HG03108 (cell line): Measurements from ENCODE around the gene CPA4.
"Not testable (repeated sequence)": the region's sequence is repeated elsewhere in the genome, so short reads cannot be mapped to it uniquely, and the experiment has no call there.

Experiments
- ATAC-seq: cut with Tn5 transposase; IDR thresholded peaks from one replicate; pipeline ENCODE4 v1.9.1; 2021; ENCODE audit warnings: moderate library complexity; ENCODE audit not compliant: unreplicated experiment

Gene CPA4

DNA sequence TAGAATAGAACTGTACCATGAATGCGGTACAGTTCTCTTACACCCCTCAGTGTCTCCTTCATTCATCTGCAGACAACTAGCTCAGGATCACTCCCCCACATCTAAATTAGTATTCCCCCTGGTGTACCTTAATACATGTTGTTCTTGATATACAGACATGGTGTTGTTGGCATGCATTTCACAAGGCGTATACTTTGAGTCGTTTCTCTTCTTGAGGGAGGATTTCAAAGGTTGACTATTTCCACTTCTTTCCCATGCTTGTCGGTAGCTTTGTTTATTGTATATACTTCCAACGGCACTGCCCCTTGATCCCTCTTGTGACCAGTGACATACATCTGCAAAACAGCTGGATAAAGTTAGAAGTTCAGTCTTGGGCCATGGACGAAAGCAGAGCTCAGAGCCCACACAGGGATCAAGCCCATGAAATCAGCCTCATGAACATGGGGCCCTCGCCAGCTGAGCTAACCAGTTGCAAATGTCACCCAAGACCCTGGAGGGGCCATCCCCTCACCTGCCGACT lies 8.6 kb downstream of the CPA4 start:
- ATAC-seq, result no peak

DNA sequence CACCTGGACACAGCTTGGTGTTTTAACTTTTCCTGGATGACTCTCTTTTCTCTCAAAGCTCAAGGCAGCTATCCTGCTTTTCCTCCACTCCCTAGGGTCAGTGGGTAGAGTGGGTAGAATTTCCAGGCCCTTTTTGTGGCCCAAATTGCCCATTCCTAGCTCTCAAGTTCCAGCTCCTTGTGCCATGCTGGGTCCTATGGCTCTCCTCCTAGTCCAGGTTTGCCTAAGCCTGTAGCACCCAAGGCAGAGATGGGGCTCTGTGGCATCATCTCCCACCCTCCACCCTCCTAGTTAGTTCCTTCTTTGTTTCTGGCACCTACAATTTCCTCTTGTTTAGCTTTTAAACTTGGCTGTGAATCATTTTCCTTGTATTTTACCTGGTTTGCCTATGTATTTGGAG lies 9.7 kb downstream of the CPA4 start:
- no peak for ATAC-seq

DNA sequence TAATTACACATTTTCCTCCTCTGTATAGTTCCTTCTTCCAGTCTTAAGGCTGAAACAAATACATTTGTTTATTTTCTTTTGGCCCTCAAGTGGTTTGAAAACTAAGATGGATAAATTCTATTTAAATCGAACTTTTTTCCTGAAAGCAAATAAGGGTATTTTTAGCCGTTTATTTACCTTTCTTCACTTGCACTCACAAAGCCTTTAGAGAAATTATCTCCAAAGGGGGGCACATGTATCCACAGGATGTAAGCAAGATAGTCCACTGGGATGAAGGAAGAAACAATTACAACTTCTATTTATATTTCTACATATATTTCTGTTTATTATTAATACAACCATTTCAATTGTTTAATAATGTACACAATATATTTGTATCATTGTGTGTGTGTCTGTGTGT lies 10.2 kb downstream of the CPA4 start:
- ATAC-seq, result no peak

DNA sequence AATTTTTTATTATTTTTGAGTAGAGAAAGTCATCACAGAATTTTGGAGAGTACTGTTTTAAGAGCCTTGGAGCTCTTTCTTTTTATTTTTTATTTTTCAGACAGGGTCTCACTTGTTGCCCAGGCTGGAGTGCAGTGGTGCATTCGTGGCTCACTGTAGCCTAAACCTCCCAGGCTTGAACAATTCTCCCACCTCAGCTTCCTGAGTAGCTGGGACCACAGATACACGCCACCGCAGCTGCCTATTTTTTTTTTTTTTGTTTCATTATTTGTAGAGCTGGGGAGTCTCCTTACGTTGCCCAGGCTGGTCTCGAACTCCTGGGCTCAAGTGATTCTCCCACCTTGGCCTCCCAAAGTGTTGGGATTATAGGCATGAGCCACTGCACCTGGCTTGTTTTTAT lies 10.6 kb downstream of the CPA4 start:
- ATAC-seq, result no peak

DNA sequence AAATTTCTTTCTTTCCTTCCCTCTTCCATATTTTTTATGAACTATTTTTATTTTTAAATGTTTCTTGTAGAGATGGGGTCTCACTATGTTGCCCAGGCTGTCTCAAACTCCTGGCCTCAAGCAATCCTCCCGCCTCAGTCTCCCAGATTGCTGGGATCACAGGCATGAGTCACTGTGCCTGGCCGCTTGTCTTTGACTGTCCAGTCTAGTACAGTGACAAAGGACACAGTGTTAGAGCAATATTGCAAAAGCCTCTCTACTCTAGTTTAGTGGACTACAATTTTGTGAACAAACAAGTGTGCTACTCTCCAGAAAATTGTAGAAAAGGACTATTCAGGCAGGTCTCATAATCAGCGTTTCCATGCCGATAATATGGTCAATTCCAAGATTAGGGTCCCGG lies 11.0 kb downstream of the CPA4 start:
- no peak for ATAC-seq

DNA sequence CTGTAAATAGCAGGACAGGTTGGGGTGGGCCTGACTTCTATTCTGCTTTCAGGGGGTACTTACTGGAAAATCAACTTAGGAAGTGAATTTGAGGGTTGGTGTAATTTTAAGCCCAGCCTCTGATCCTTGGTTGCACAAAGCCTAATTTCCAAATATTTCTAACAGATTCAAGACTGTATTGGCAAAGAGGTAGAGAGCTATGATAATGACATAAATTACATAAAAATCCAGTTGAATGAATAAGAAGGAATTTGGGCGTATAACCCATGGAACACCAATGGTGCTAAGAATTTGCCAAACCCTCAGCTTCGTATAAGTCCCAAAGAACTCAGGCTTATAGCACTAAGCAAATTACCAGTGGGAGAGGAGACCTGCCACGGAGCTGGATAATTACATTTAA lies 11.9 kb downstream of the CPA4 start:
- ATAC-seq, result no peak

DNA sequence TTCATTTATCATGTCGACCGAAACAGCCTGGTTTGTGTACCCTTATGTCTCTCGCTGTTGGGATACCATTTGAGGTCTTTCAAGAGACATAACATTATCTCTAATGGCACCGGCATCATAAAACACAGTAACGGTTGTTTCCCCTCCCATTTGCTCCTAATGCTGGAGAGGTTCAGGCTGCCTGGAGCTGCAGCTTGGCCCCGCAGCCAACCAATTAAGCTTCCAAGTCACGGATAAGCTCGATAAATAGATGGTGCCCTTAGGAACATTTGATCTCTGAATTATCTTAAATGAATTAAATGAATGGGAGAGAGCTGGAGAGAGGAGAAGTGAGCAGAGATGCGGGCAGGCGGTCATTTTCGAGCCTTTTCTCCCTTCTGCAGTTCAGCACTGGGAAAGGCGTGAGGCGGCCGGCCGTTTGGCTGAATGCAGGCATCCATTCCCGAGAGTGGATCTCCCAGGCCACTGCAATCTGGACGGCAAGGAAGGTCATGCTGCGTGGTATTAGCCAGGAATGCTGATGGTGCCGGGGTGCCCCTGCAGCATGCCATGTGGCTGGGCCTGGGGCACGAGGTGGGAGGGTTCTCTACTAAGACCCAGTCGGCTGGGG lies 12.6 kb downstream of the CPA4 start:
- ATAC-seq, result no peak

DNA sequence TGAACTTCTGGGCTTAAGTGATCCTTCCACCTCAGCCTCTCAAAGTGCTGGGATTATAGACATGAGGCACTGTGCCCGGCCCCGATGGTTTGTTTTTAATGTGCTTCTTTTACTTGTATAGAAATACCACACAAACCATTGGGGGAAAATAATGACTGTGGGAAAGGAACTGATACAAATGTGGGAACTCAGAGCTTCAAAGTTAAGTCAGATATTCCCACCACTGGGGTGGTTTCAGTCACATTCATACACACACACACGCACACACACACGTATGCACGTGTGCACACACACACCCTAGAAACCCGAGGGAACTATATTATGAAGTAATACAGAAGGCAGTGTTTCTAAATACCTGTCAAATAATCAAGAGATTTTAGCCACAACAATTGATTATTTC lies 17.0 kb downstream of the CPA4 start:
- ATAC-seq, result no peak

DNA sequence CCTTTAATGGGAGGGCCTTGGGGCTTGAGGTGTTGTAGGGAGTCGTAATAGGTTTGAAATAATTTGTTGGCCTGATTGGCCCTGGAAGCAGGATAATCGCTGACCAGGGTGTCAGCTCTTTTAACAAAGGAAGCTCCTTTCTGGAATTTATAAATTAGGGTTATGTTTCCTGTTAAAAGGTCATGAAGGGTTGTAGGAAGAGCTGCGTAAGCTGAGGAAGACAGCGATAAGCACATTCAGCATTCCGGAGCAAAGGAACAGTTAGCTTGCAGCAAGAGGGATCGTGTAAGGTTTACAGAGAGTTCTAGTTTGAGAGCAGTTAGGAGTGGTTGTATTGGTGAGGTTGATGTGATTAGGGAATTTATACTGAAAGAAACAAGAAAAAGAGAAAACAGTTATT lies 21.3 kb downstream of the CPA4 start:
- ATAC-seq, result no peak

DNA sequence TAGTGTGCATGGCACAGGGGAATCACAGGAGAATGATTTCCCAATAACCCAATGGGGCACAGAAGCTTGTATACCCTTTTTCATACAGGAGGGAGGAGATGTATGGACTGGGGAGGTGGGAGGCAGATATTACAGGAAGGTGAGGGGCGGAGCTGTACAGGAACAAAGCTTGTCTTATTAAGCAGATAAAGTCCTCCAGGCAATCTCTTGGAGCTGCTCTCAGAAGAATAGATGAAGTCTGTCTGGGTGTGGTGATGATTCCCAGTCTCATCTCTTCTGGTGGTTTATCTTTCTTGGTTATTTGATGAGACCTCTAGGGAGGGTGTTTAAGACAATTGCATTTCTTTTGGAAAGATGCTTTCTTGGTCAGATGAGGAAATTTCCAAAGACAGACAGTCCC lies 26.6 kb downstream of the CPA4 start:
- no peak for ATAC-seq

DNA sequence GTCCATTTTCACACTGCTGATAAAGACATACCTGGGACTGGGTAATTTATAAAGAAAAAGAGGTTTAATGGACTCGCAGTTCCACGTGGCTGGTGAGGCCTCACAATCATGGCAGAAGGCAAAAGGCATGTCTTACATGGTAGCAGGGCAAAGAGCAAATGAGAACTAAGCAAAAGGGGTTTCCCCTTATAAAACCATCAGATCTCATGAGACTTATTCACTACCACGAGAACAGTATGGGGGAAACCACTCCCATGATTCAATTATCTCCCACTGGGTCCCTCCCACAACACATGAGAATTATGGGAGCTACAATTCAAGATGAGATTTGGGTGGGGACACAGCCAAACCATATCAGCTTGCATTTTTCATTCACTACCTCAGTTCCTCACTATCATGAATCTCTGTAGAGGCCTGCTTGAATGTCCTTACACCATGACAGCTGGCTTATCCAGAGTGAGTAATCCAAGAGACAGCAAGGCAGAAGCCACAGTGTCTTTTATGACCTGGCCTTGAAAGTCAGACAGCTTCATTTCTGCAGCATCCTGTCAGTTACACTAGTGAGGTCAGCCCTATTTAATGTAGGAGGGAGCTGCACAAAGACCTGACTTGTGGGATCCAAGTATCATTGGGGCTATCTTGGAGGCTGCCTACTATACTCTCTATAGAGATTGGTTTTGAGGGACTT lies 28.7 kb downstream of the CPA4 start:
- ATAC-seq, result not testable (repeated sequence)

DNA sequence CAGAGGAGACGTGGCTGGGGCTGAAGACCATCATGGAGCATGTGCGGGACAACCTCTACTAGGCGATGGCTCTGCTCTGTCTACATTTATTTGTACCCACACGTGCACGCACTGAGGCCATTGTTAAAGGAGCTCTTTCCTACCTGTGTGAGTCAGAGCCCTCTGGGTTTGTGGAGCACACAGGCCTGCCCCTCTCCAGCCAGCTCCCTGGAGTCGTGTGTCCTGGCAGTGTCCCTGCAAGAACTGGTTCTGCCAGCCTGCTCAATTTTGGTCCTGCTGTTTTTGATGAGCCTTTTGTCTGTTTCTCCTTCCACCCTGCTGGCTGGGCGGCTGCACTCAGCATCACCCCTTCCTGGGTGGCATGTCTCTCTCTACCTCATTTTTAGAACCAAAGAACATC lies 29.7 kb downstream of the CPA4 start:
- ATAC-seq, result no peak

DNA sequence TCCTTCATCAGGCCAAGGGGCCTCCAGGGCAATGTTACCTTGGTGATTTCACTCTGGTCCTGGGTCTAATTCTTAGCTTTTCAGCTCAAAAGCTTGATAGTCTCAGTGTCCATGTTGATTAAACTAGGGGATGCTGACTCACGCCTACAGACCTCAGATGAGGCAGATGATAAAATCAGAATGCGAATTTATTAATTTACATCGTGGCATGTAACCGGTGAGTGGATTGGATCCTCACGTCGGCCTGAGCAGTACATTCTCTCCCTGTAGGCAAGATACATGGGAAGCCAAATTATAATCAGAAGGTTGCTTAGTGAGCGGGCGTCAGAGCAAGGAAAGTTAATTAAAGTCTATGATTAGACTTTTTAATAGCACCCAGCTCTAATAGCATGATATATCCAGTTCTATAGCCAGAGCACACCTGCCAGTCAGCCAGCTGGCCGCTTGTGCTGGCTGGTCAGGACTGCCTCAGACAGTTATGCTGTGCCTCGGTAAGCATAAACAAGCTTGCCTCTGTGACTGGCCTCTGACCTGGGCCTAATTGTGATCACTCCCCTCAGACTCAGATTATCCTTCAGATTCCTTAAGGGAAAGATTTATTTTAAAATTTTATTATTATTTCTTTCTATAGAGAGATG lies 31.5 kb downstream of the CPA4 start:
- no peak for ATAC-seq

DNA sequence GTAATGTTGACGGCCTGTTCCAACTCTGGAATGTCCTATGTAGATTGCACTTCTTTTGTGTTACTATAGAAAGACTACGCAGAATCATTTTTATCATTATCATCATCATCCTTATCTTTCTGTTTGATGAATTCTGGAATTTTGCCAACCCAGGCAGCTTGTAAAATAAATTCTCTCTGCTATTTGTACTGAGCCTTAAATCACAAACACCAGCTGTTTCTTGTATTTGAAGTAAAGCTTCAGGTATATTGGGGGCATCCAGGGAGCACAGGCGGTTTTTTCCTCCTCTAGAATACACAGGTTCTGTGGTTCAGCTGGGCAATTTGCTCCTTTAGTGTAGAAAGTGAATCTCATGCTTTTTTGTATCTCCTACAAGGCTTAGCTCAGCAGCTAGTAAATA lies 36.7 kb downstream of the CPA4 start:
- ATAC-seq, result no peak

DNA sequence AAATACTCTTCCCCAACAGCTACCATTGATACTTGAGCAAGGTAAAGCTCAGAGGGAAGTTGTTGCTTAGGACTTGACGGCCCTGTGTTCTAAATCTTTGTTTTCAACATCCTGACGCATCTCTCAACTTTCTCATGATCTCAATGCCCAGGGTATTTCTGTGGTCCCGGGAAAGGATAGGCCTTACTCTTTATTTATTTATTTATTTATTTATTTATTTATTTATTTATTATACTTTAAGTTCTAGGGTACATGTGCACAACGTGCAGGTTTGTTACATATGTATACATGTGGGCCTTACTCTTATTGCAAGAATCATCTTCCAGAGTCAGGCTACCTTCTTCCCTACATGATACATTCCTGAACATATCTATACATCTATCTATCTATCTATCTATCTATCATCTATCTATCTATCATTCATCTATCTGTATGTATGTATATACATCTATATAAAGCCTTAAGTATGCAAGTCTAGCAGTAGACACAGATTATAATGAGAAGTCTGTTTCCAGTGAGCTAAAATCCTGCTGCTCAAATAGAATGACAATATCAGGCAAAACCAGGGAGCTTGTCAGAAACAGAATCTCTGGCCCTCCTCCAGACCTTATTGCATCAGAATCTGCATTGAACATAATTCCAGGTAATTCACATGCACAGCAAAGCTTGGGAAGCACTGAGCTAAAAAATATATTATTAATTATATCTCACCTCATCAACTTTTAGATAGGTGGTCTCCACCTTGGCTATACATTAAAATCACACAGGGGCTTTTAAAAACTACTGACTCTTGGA lies 39.5 kb downstream of the CPA4 start:
- ATAC-seq, result no peak

DNA sequence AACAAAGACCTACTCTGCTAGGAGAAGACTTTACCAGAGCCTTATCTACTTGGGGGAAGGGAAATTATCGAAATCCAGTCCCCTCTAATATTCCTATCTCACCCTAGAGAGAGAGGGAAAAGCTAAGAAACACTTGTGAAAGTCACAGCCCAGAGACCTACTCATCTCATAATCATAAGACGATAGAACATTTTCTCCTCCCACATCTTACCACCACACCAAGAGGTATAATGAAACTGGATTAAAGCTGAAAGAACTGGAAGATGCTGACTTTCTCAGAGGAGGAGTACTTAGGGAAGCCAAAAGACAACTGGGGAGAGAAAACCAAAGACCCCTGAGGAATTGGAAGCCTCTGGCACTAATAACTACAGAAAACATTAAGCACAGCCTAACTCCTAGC lies 40.9 kb downstream of the CPA4 start:
- no peak for ATAC-seq

DNA sequence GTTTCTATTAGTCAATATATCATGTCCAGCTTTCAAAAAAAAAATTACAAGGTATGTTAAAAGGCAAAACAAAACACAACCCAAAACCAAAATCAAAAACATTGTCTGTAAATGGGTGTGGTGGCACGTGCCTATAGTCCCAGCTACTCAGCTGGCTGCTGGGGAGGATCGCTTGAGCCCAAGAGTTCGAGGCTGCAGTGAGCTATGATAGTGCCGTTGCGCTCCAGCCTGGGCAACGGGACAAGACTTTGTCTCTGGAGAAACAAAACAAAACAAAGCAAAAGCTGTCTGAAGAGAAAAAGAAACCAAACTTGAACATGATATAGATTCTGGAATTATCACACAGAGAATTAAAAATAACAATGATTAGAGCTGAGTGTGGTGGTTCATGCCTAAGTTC lies 41.3 kb downstream of the CPA4 start:
- no peak for ATAC-seq

DNA sequence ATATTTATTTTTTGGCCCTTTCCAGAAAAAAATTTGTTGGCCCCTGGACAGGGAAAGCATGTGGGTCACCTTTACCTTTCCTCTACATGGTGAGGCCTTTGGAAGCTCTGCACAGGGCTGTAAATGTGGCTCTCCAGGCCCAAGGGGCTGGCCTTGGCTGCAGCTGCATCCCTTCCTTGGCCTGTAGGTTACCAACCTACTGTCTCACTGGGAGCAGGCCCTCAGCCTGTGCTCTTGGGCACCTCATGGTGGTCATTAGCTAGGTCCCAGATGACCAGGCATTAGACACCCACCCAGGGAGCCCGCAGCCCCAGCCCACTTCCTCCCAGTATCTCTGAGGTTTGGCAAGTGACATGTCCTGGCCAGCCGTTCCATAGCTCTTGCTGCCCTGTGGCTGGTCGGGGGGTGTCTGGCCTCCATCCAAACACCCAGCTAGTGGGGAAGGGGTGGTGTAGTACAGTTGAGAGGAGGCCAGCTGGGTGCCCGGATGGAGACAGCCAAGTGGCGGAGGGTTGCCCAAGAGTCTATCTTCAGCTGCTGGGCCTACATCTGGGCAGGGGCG lies 44.5 kb downstream of the CPA4 start:
- ATAC-seq, result no peak

DNA sequence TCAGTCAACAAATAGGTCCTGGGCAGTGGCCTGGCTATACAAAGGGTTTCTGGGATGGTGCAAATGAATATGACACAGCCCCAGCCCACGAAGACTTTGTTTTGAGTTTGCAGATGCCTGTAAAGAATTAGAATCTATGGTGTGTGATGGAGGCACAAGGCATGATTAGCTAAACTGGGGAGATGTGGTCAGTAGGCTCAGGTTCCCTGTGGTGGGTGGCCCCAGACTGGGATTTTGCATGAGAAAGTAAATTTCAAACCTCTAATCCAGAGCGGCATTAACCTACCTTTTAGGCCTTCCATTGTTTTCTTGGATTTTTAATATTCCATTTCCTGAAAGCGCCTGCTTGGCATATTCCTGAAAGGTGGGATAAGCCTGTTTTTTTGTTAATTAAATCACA lies 45.3 kb downstream of the CPA4 start:
- ATAC-seq, result no peak

DNA sequence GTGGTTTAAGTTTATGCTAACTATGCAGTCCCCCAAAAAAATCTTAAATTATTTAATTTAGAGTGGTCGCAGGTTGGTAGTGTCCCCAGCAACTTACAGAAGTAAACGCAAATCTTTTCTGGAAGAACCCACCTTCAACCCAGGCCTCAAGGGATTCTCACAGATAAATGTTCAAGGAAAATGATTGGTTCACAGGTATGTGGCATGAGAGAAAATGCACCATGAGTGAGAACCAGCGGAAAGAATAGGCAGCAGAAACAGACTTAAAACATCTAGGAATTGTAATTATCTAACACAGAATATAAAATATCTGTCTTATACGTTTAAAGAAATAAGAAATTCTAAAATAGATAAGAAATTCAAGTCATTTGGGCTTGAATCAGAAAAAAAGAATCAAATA lies 48.9 kb downstream of the CPA4 start:
- no peak for ATAC-seq

DNA sequence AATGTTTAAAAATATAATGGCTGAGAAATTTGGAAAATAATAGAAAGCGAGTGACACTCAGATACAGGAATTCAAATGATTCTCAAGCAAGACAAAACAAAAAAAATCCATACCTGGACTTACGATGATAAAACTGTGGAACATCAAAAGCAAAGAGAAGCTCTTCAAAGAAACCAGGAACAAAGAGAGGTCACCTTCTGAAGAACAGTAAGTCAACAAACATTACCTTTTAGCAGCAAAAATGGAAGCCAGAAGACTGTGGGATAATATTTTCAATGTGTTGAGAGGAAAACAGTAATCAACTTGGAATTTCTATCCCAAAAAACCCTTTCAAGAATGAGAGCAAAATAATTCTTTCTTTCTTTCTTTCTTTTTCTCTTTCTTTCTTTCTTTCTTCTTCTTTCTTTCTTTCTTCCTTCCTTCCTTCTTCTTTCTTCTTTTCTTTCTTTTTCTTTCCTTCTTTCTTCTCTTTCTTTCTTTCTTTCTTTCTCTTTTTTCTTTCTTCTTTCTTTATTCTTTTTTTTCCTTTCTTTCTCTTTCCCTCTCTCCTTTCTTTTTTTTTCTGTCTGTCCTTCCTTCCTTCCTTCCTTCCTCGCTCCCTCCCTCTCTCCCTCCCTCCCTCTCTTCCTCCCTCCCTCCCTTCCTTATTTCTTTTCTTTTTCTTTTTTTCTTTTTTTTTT lies 49.9 kb downstream of the CPA4 start:
- no peak for ATAC-seq
